Tibial nerve (tissue), 4 donors: Measurements from ENCODE around the gene CTSL.
"Not testable (repeated sequence)": the region's sequence is repeated elsewhere in the genome, so short reads cannot be mapped to it uniquely, and the experiment has no call there.

Experiments used
- CTCF ChIP-seq, 5 experiments: fragments of 200-600 bp in 3 of 5; fragments of 450-650 bp in 2 of 5; sonication (generic) in 3 of 5; IDR thresholded peaks; one replicate each; pipeline ENCODE4 v1.5.1; 2016 to 2019; ENCODE audit warnings: antibody characterized with exemption in 5 of 5, mild to moderate bottlenecking in 3 of 5, moderate library complexity in 2 of 5
- EP300 ChIP-seq, 2 donors: sonication (generic); formaldehyde crosslinking; IDR thresholded peaks; one replicate each; pipeline ENCODE4 v1.6.1; 2017; ENCODE audit warnings: antibody characterized with exemption in 2 of 2, mild to moderate bottlenecking in 1 of 2
- POLR2A ChIP-seq, 2 donors: fragments of 450-650 bp; IDR thresholded peaks; one replicate each; pipeline ENCODE4 v1.6.1; 2017; ENCODE audit warnings: antibody characterized with exemption in 2 of 2, mild to moderate bottlenecking in 2 of 2, moderate library complexity in 2 of 2

DNA sequence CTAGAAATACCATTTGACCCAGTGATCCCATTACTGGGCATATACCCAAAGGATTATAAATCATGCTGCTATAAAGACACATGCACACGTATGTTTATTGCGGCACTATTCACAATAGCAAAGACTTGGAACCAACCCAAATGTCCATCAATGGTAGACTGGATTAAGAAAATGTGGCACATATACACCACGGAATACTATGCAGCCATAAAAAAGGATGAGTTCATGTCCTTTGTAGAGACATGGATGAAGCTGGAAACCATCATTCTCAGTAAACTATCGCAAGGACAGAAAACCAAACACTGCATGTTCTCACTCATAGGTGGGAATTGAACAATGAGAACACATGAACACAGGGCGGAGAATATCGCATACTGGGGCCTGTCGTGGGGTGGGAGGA, 18.3 kb downstream of the CTSL start:
- not testable (repeated sequence) for TF ChIP-seq CTCF, POLR2A, EP300 (IDR thresholded peaks at IDR 0.05)
